CD14-positive monocyte (primary cell): ENCODE results near the gene LRSAM1. TPM values are rescaled to one million over a fixed set of nuclear protein-coding genes. Genes with fewer than 3 reads are reported as not detected.

Source experiments
- DNase-seq, 3 donors: peaks; one replicate each; pipeline ENCODE4 v3.0.0-alpha.2; 2011 to 2022
- H2AFZ ChIP-seq: 2 replicates; pipeline ENCODE4 v1.6.0; 2012; ENCODE audit warnings: mild to moderate bottlenecking, low read depth, low read length, inconsistent platforms; ENCODE audit not compliant: insufficient read depth, poor library complexity, severe bottlenecking
- H3K27ac ChIP-seq, 2 donors: 1 replicate in 1 of 2; 2 replicates in 1 of 2; pipeline ENCODE4 v1.5.1; 2012 to 2013; ENCODE audit warnings: low read length in 2 of 2, control low read depth in 1 of 2, inconsistent platforms in 1 of 2, low read depth in 1 of 2, mild to moderate bottlenecking in 1 of 2
- H3K27me3 ChIP-seq, 2 donors: one replicate each; pipeline versions ENCODE4 v1.6.0 to v1.6.1; 2011 to 2013; ENCODE audit warnings: low read length in 2 of 2; ENCODE audit not compliant: control insufficient read depth in 2 of 2, insufficient read depth in 2 of 2
- H3K36me3 ChIP-seq, 2 donors: replicated peaks in 1 of 2; 1 replicate in 1 of 2; 2 replicates in 1 of 2; pipeline versions ENCODE4 v1.5.1 to v1.6.1; 2012 to 2013; ENCODE audit warnings: low read length in 2 of 2, control low read depth in 1 of 2, inconsistent platforms in 1 of 2, mild to moderate bottlenecking in 1 of 2; ENCODE audit not compliant: insufficient read depth in 2 of 2, control insufficient read depth in 1 of 2
- H3K4me1 ChIP-seq, 2 donors: 1 replicate in 1 of 2; 2 replicates in 1 of 2; pipeline versions ENCODE4 v1.5.1 to v1.6.1; 2012 to 2013; ENCODE audit warnings: low read length in 2 of 2, control low read depth in 1 of 2, inconsistent platforms in 1 of 2, mild to moderate bottlenecking in 1 of 2, moderate library complexity in 1 of 2; ENCODE audit not compliant: insufficient read depth in 2 of 2, control insufficient read depth in 1 of 2
- H3K4me2 ChIP-seq: replicated peaks from 2 replicates; pipeline ENCODE3; 2012; ENCODE audit warnings: low read length, moderate library complexity, mild to moderate bottlenecking; ENCODE audit not compliant: poor library complexity, severe bottlenecking; ENCODE audit errors: extremely low read depth
- H3K4me3 ChIP-seq, 3 experiments: fragments of 200-600 bp in 1 of 3; sonication (generic) in 1 of 3; replicated peaks in 1 of 3; 1 replicate in 2 of 3; 2 replicates in 1 of 3; pipeline ENCODE4 v1.5.1; 2011 to 2013; ENCODE audit warnings: low read length in 3 of 3, mild to moderate bottlenecking in 3 of 3, control low read depth in 2 of 3, low read depth in 2 of 3, inconsistent platforms in 1 of 3, moderate library complexity in 1 of 3
- H3K79me2 ChIP-seq: 2 replicates; pipeline ENCODE4 v1.6.0; 2012; ENCODE audit warnings: mild to moderate bottlenecking, control low read depth, inconsistent platforms, low read length, moderate library complexity; ENCODE audit not compliant: insufficient read depth
- H3K9ac ChIP-seq: 2 replicates; pipeline ENCODE4 v1.6.0; 2017; ENCODE audit warnings: low read length, mild to moderate bottlenecking; ENCODE audit not compliant: insufficient read depth, poor library complexity, severe bottlenecking
- H3K9me3 ChIP-seq, 2 donors: replicated peaks in 1 of 2; 1 replicate in 1 of 2; 2 replicates in 1 of 2; pipeline versions ENCODE4 v1.5.1 to v1.6.1; 2012 to 2013; ENCODE audit warnings: low read length in 2 of 2, control low read depth in 1 of 2; ENCODE audit not compliant: control insufficient read depth in 1 of 2, insufficient read depth in 1 of 2
- H4K20me1 ChIP-seq: 2 replicates; pipeline ENCODE4 v1.6.0; 2012; ENCODE audit warnings: mild to moderate bottlenecking, low read length, control low read depth, moderate library complexity; ENCODE audit not compliant: insufficient read depth
- H3K27ac Mint-ChIP-seq, 7 donors: one replicate each; pipeline ENCODE4 v1.8.0; 2020; ENCODE audit warnings: mild to moderate bottlenecking in 7 of 7, mixed read lengths in 7 of 7, moderate library complexity in 6 of 7, inconsistent platforms in 2 of 7
- H3K27me3 Mint-ChIP-seq, 3 donors: one replicate each; pipeline ENCODE4 v1.8.0; 2021 to 2022; ENCODE audit warnings: low read depth in 3 of 3, mild to moderate bottlenecking in 3 of 3, mixed read lengths in 3 of 3, moderate library complexity in 3 of 3, inconsistent platforms in 1 of 3
- H3K36me3 Mint-ChIP-seq, 2 donors: one replicate each; pipeline ENCODE4 v1.8.0; 2020; ENCODE audit warnings: mixed read lengths in 2 of 2, inconsistent platforms in 1 of 2, mild to moderate bottlenecking in 1 of 2
- H3K4me1 Mint-ChIP-seq: one replicate; pipeline ENCODE4 v1.8.0; 2020; ENCODE audit warnings: mild to moderate bottlenecking, mixed read lengths
- H3K4me3 Mint-ChIP-seq, 2 donors: one replicate each; pipeline ENCODE4 v1.8.0; 2020; ENCODE audit warnings: mild to moderate bottlenecking in 2 of 2, mixed read lengths in 2 of 2, moderate library complexity in 1 of 2
- H3K9me3 Mint-ChIP-seq, 7 donors: one replicate each; pipeline ENCODE4 v1.8.0; 2020 to 2022; ENCODE audit warnings: mixed read lengths in 7 of 7, mild to moderate bottlenecking in 6 of 7, moderate library complexity in 6 of 7, inconsistent platforms in 2 of 7
- WGBS: methylation state at CpG from one replicate; pipeline ENCODE4 v1.1.5; 2013; ENCODE audit warnings: missing lambda C conversion rate; ENCODE audit not compliant: insufficient coverage; 5-methylcytosine and 5-hydroxymethylcytosine counted together
- intact Hi-C, 2 donors: fragments of 100-400 bp; cut with micrococcal nuclease; formaldehyde crosslinking; loops; one replicate each; pipeline versions ENCODE4 v1.15.0 to v1.15.1; 2023
- polyA plus RNA-seq, 3 donors: library from polyadenylated mRNA; depleted of rRNA in 1 of 3; unstranded in 2 of 3; stranded (reverse) in 1 of 3; fragments of 300-500 nt in 2 of 3; fragments of >200 nt in 1 of 3; fragmentation: Illumina TruSeq in 2 of 3; gene quantifications; 1 replicate in 2 of 3; 2 replicates in 1 of 3; pipeline ENCODE4 v1.2.3, GENCODE V29; 2012 to 2021
- TF ChIP-seq, protein P1 (sequence below): fragments of 200-600 bp; IDR thresholded peaks from one replicate; pipeline ENCODE4 v1.8.0; 2022; ENCODE audit warnings: antibody characterized with exemption, mild to moderate bottlenecking

LRSAM1 gene
- polyA plus RNA-seq, 3 donors = 6.0 to 19.8 (median 8.2) TPM

- no peak overlapping the region for H3K4me3 ChIP-seq
- TF ChIP-seq, protein P1, sequence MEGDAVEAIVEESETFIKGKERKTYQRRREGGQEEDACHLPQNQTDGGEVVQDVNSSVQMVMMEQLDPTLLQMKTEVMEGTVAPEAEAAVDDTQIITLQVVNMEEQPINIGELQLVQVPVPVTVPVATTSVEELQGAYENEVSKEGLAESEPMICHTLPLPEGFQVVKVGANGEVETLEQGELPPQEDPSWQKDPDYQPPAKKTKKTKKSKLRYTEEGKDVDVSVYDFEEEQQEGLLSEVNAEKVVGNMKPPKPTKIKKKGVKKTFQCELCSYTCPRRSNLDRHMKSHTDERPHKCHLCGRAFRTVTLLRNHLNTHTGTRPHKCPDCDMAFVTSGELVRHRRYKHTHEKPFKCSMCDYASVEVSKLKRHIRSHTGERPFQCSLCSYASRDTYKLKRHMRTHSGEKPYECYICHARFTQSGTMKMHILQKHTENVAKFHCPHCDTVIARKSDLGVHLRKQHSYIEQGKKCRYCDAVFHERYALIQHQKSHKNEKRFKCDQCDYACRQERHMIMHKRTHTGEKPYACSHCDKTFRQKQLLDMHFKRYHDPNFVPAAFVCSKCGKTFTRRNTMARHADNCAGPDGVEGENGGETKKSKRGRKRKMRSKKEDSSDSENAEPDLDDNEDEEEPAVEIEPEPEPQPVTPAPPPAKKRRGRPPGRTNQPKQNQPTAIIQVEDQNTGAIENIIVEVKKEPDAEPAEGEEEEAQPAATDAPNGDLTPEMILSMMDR = no peak
- H3K4me2 ChIP-seq = no peak overlapping the region
- no peaks in the 10 kb centered on the region for H3K4me1 ChIP-seq
- Mint-ChIP-seq H3K9me3 (no peaks in the 10 kb centered on the region), H3K36me3 (peaks cover 34 to 77% of the 10 kb centered on the region in 2 donors), H3K4me3 (no peak overlapping the region), H3K27ac (no peak overlapping the region), H3K4me1 (no peaks in the 10 kb centered on the region), H3K27me3 (no peaks in the 10 kb centered on the region)
- H2AFZ ChIP-seq = no peak overlapping the region
- peaks cover 23% of the 10 kb centered on the region for H4K20me1 ChIP-seq
- no peak overlapping the region for H3K27ac ChIP-seq
- DNase-seq = no peak
- peaks cover 55 to 84% of the 10 kb centered on the region in 2 donors for H3K36me3 ChIP-seq
- H3K79me2 ChIP-seq = no peaks in the 10 kb centered on the region
- WGBS = 97% methylated on average over 9 of the region's 9 CpGs
- H3K9me3 ChIP-seq = no peaks in the 10 kb centered on the region
- no peak overlapping the region for H3K9ac ChIP-seq
- intact Hi-C loops = loop anchor here (5.0 to 10.0 kb wide), 3 partner anchors 86 to 421 kb away; partner anchors contain the start of gene AK1 (in 1 of the 2)
- no peaks in the 10 kb centered on the region for H3K27me3 ChIP-seq
Observed at GRCh38 chr9:127500862-127501261, 49.6 kb downstream of the LRSAM1 start.

- intact Hi-C loops = loop anchor here (5.0 to 10.0 kb wide), 3 partner anchors 85 to 420 kb away; partner anchors contain the start of gene AK1 (in 1 of the 2)
- H3K9me3 Mint-ChIP-seq = no peaks in the 10 kb centered on the region
- Histone ChIP-seq H3K27ac (no peak overlapping the region), H4K20me1 (peaks cover 33% of the 10 kb centered on the region), H3K4me3 (no peak overlapping the region), H2AFZ (no peak overlapping the region), H3K4me1 (no peaks in the 10 kb centered on the region), H3K27me3 (no peaks in the 10 kb centered on the region), H3K4me2 (no peak overlapping the region), H3K36me3 (peaks cover 55 to 84% of the 10 kb centered on the region in 2 donors), H3K9me3 (no peaks in the 10 kb centered on the region), H3K9ac (no peak overlapping the region), H3K79me2 (no peaks in the 10 kb centered on the region)
- H3K27me3 Mint-ChIP-seq = peaks cover 0 to 2% (median 0%) of the 10 kb centered on the region in 3 donors
- H3K27ac Mint-ChIP-seq = no peak overlapping the region
- TF ChIP-seq, protein P1 = no peak
- DNase-seq = no peak
- H3K4me1 Mint-ChIP-seq = no peaks in the 10 kb centered on the region
- 91% methylated on average over 5 of the region's 12 CpGs for WGBS
- no peak overlapping the region for H3K4me3 Mint-ChIP-seq
- H3K36me3 Mint-ChIP-seq = peaks cover 30 to 77% of the 10 kb centered on the region in 2 donors
Observed at GRCh38 chr9:127501821-127502343, 50.6 kb downstream of the LRSAM1 start.
